Left ventricle myocardium inferior (tissue), 1 donor: ENCODE results near the gene DSCAML1. TPM values are rescaled to one million over a fixed set of nuclear protein-coding genes. Genes with fewer than 3 reads are reported as not detected.

Source experiments
- DNase-seq: peaks from one replicate; pipeline ENCODE4 v3.0.0-alpha.2; 2020
- H3K27ac ChIP-seq: fragments of 200-600 bp; replicated peaks from 2 replicates; pipeline ENCODE4 v1.8.0; 2021
- H3K27me3 ChIP-seq: fragments of 200-600 bp; 2 replicates; pipeline ENCODE4 v1.8.0; 2021; ENCODE audit warnings: low read depth
- H3K36me3 ChIP-seq: fragments of 200-600 bp; 2 replicates; pipeline ENCODE4 v1.8.0; 2021
- H3K4me1 ChIP-seq: fragments of 200-600 bp; 2 replicates; pipeline ENCODE4 v1.8.0; 2021
- H3K4me3 ChIP-seq: fragments of 200-600 bp; 2 replicates; pipeline ENCODE4 v1.8.0; 2021; ENCODE audit warnings: mild to moderate bottlenecking, moderate library complexity
- H3K9me3 ChIP-seq: fragments of 200-600 bp; replicated peaks from 2 replicates; pipeline ENCODE4 v1.8.0; 2021
- CTCF ChIP-seq: fragments of 200-600 bp; IDR thresholded peaks from 2 replicates; pipeline ENCODE4 v1.8.0; 2021; ENCODE audit warnings: antibody characterized with exemption, mild to moderate bottlenecking, borderline replicate concordance
- intact Hi-C: fragments of 100-400 bp; cut with micrococcal nuclease; formaldehyde crosslinking; loops from one replicate; pipeline ENCODE4 v1.11.0; 2022
- total RNA-seq: library from RNA; stranded (reverse); fragmentation: NEBNext Ultra II Directional; extraction: Animal tissue kit (Norgen Biotek cat#: 25700); gene quantifications from one replicate; pipeline ENCODE4 v1.2.1, GENCODE V29; 2021
- donor health status: DM: no; HTN: yes; CAD: no; lungs with severe emphysema.

DSCAML1 gene
- total RNA-seq, 1 donor from 2014 or later, result 0.19 TPM

DNA sequence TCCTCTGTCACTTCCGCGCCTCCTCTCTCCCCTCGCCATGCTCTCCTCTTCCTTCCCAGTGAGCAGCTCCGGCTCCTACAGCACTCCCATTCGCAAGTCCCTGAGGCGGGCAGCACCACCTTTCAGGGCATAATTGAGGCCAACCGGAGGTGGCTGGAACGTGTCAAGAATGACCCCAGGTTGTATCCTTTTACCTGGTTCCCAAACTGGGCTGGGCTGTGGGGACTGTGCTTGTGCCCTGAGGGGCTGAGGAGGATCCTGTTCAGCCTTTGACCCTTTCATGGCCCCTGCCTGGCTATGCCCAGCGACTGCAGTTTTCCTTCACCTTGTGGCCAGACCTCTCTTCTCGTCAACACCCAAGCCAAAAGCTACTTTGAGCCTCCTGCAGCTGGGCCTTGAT lies 385.3 kb downstream of the DSCAML1 start:
- intact Hi-C loops, result no loop called here
- DNase-seq, result no peak
- Histone ChIP-seq H3K27me3 (peaks cover 12% of the 10 kb centered on the region), H3K9me3 (no peaks in the 10 kb centered on the region), H3K4me1 (no peaks in the 10 kb centered on the region), H3K4me3 (no peak overlapping the region), H3K36me3 (peaks cover 34% of the 10 kb centered on the region), H3K27ac (no peak overlapping the region)
- no peak for TF ChIP-seq CTCF

- TF ChIP-seq CTCF, result no peak
- Histone ChIP-seq H3K27me3 (peaks cover 9% of the 10 kb centered on the region), H3K27ac (no peak overlapping the region), H3K4me3 (no peak overlapping the region), H3K9me3 (peaks cover 3% of the 10 kb centered on the region), H3K4me1 (no peaks in the 10 kb centered on the region), H3K36me3 (peaks cover 40% of the 10 kb centered on the region)
- DNase-seq, result no peak
- intact Hi-C loops, result no loop called here
Observed at GRCh38 chr11:117410861-117411710, 385.9 kb downstream of the DSCAML1 start.

GRCh38 chr11:117410238-117410637 lies 386.8 kb downstream of the DSCAML1 start:
- intact Hi-C loops, result no loop called here
- no peak overlapping the region for H3K27ac ChIP-seq
- no peak overlapping the region for H3K4me3 ChIP-seq
- no peak for TF ChIP-seq CTCF
- no peak for DNase-seq
- no peaks in the 10 kb centered on the region for H3K4me1 ChIP-seq
- H3K27me3 ChIP-seq, result peaks cover under 1% of the 10 kb centered on the region
- peaks cover 47% of the 10 kb centered on the region for H3K36me3 ChIP-seq
- peaks cover 10% of the 10 kb centered on the region for H3K9me3 ChIP-seq

DNA sequence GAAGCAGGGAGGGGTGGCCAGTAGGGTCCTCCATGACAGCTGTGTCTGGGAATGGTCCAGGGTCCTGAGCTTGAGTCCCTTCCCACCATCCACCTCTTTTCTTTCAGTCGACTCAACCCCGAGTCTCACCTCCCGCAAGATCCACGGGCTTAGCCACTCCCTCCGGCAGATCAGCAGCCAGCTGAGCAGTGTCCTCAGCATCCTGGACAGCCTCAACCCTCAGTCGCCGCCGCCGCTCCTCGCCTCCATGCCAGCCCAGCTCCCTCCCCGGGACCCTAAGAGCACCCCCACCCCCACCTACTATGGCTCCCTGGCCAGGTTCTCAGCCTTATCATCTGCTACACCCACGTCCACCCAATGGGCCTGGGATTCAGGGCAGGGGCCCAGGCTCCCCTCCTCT lies 387.5 kb downstream of the DSCAML1 start:
- peaks cover 54% of the 10 kb centered on the region for H3K36me3 ChIP-seq
- H3K4me3 ChIP-seq, result no peak overlapping the region
- DNase-seq, result no peak
- H3K9me3 ChIP-seq, result peaks cover 13% of the 10 kb centered on the region
- no peak overlapping the region for H3K27ac ChIP-seq
- intact Hi-C loops, result no loop called here
- no peaks in the 10 kb centered on the region for H3K4me1 ChIP-seq
- TF ChIP-seq CTCF, result no peak
- H3K27me3 ChIP-seq, result no peaks in the 10 kb centered on the region

DNA sequence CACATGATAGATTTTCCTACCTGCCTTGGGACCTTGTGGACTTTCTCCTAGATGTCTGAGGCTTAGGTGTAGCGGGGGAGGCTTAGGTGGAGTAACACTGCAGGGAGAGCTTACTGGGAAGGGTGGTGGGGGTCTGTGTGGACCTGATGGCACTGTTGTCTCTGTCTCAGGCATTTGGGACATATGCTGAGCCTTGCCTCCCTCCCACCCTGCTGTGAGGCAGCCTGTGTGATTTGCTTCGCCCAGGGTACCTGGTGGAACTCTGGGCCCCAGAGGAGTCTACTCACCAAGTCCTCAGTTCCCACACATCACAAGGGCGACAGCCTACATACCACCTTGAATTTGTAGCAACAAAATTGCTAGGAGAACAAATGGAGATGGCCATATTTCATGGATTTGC lies 388.7 kb downstream of the DSCAML1 start:
- intact Hi-C loops, result no loop called here
- no peaks in the 10 kb centered on the region for H3K27me3 ChIP-seq
- DNase-seq, result no peak
- no peak overlapping the region for H3K27ac ChIP-seq
- H3K36me3 ChIP-seq, result peaks cover 60% of the 10 kb centered on the region
- TF ChIP-seq CTCF, result no peak
- peaks cover 13% of the 10 kb centered on the region for H3K9me3 ChIP-seq
- no peaks in the 10 kb centered on the region for H3K4me1 ChIP-seq
- H3K4me3 ChIP-seq, result no peak overlapping the region
